DND-41 (cell line): Measurements from ENCODE around the gene RBPJL.

Experiments
- CTCF ChIP-seq: IDR thresholded peaks from 2 replicates; pipeline ENCODE4 v1.5.1; 2012; ENCODE audit warnings: borderline replicate concordance, low read length, moderate library complexity, mild to moderate bottlenecking; ENCODE audit not compliant: poor library complexity, severe bottlenecking; ENCODE audit errors: extremely low read depth
- EZH2 ChIP-seq: IDR thresholded peaks from 3 replicates; pipeline ENCODE4 v1.6.1; 2012; ENCODE audit warnings: borderline replicate concordance, low read depth, mild to moderate bottlenecking, moderate library complexity, low read length, inconsistent platforms; ENCODE audit not compliant: severe bottlenecking

- TF ChIP-seq CTCF: no peak
- no peak for TF ChIP-seq EZH2
Measured at GRCh38 chr20:45359069-45359405, 52.4 kb downstream of the RBPJL start.
